HCT116 (cell line): ENCODE results near the gene CDH11. TPM values are rescaled to one million over a fixed set of nuclear protein-coding genes. Genes with fewer than 3 reads are reported as not detected.

Experiments
- ATAC-seq: fragments of 200-7000 bp; cut with Tn5 transposase; 2 replicates; pipeline ENCODE4 v1.9.1; 2020; ENCODE audit warnings: mild to moderate bottlenecking, moderate library complexity
- BruUV-seq: library from RNA; stranded (reverse); fragments of 400-500 nt; replicated peaks from 2 replicates; lab custom pipeline; 2021; lab: Mats Ljungman, UMichigan
- CTCF ChIA-PET: fragments of 300-600 bp; sonication (Branson Sonifier 250); formaldehyde crosslinking; loops from one replicate; lab custom pipeline; 2021; ENCODE audit warnings: antibody characterized with exemption; lab: Charles Lee
- POLR2A ChIA-PET: fragments of 300-600, 350-600 bp; sonication (Branson Sonifier 250); formaldehyde crosslinking; loops from one replicate; lab custom pipeline; 2021; ENCODE audit warnings: antibody characterized with exemption; lab: Charles Lee
- RAD21 ChIA-PET, 2 experiments: fragments of 300-600 bp; sonication (Branson Sonifier 250); formaldehyde crosslinking; loops; one replicate each; lab custom pipeline; 2023; ENCODE audit warnings: low total read pairs in 2 of 2; ENCODE audit not compliant: uncharacterized antibody in 2 of 2, unreplicated experiment in 2 of 2, low non-redundant PET in 1 of 2; lab: Charles Lee
- DNase-seq: peaks from one replicate; pipeline ENCODE4 v3.0.0-alpha.2; 2010; ENCODE audit warnings: low read depth, low spot score
- H2AFZ ChIP-seq: fragments of 200-600 bp; shearing (Covaris generic), sonication (generic); 2 replicates; pipeline ENCODE4 v1.6.1; 2017; ENCODE audit warnings: low read depth, mixed run types, mixed read lengths, antibody characterized with exemption, low read length; ENCODE audit not compliant: poor library complexity, severe bottlenecking
- H3K27ac ChIP-seq: 2 replicates; pipeline ENCODE4 v1.5.1; 2012; ENCODE audit warnings: low read depth, low read length
- H3K27me3 ChIP-seq: fragments of 200-600 bp; sonication (generic); 2 replicates; pipeline ENCODE4 v1.6.1; 2016; ENCODE audit warnings: mixed run types, low read length, mixed read lengths; ENCODE audit not compliant: insufficient read depth
- H3K36me3 ChIP-seq, 2 experiments: fragments of 200-500 bp in 1 of 2; fragments of 200-600 bp in 1 of 2; sonication (Bioruptor generic) in 1 of 2; sonication (generic) in 1 of 2; 2 replicates each; pipeline versions ENCODE4 v1.5.1 to v1.6.1; 2014 to 2016; ENCODE audit warnings: low read length in 2 of 2, inconsistent platforms in 1 of 2, mixed read lengths in 1 of 2, mixed run types in 1 of 2; ENCODE audit not compliant: insufficient read depth in 2 of 2, control insufficient read depth in 1 of 2
- H3K4me1 ChIP-seq, 2 experiments: fragments of 200-600 bp in 1 of 2; sonication (generic) in 1 of 2; 2 replicates each; pipeline versions ENCODE4 v1.5.1 to v1.6.1; 2012 to 2017; ENCODE audit warnings: low read length in 2 of 2, inconsistent platforms in 1 of 2, mild to moderate bottlenecking in 1 of 2, mixed read lengths in 1 of 2, mixed run types in 1 of 2, moderate library complexity in 1 of 2; ENCODE audit not compliant: insufficient read depth in 2 of 2, control insufficient read depth in 1 of 2
- H3K4me2 ChIP-seq: fragments of 200-600 bp; sonication (generic); 2 replicates; pipeline ENCODE4 v1.6.1; 2017; ENCODE audit warnings: mixed run types, low read length, mixed read lengths
- H3K4me3 ChIP-seq, 2 experiments: fragments of 200-600 bp in 1 of 2; sonication (generic) in 1 of 2; replicated peaks in 1 of 2; 2 replicates each; pipeline ENCODE4 v1.5.1; 2011 to 2016; ENCODE audit warnings: low read length in 2 of 2, control low read depth in 1 of 2, low read depth in 1 of 2, mild to moderate bottlenecking in 1 of 2, mixed read lengths in 1 of 2, mixed run types in 1 of 2
- H3K79me2 ChIP-seq: fragments of 200-600 bp; sonication (generic); 2 replicates; pipeline ENCODE4 v1.6.1; 2017; ENCODE audit warnings: mild to moderate bottlenecking, mixed run types, low read length, moderate library complexity, mixed read lengths; ENCODE audit not compliant: insufficient read depth
- H3K9ac ChIP-seq: fragments of 200-600 bp; sonication (generic); 2 replicates; pipeline ENCODE4 v1.6.1; 2016; ENCODE audit warnings: low read length, mixed read lengths
- H3K9me2 ChIP-seq: fragments of 200-600 bp; sonication (generic), shearing (Covaris generic); 2 replicates; pipeline ENCODE4 v1.6.1; 2017; ENCODE audit warnings: mixed run types, mild to moderate bottlenecking, moderate library complexity; ENCODE audit not compliant: insufficient read depth
- H3K9me3 ChIP-seq, 2 experiments: fragments of 200-500 bp in 1 of 2; fragments of 200-600 bp in 1 of 2; sonication (Bioruptor generic) in 1 of 2; sonication (generic) in 1 of 2; 2 replicates each; pipeline ENCODE4 v1.6.1; 2014 to 2017; ENCODE audit warnings: low read length in 2 of 2, mixed read lengths in 2 of 2, inconsistent platforms in 1 of 2, low read depth in 1 of 2, mild to moderate bottlenecking in 1 of 2, mixed run types in 1 of 2, moderate library complexity in 1 of 2; ENCODE audit not compliant: control insufficient read depth in 1 of 2, insufficient read depth in 1 of 2
- H4K20me1 ChIP-seq: fragments of 200-600 bp; sonication (generic), shearing (Covaris generic); 2 replicates; pipeline ENCODE4 v1.6.1; 2017; ENCODE audit warnings: mixed run types, mild to moderate bottlenecking, moderate library complexity; ENCODE audit not compliant: insufficient read depth
- CEBPB ChIP-seq: IDR thresholded peaks from 2 replicates; pipeline ENCODE4 v1.6.1; 2012; ENCODE audit warnings: low read depth
- EGR1 ChIP-seq: IDR thresholded peaks from 2 replicates; pipeline ENCODE4 v1.6.1; 2012; ENCODE audit warnings: low read depth
- ELF1 ChIP-seq: IDR thresholded peaks from 2 replicates; pipeline ENCODE4 v1.6.1; 2012; ENCODE audit warnings: low read depth, borderline replicate concordance
- EZH2 ChIP-seq: fragments of 200-600 bp; sonication (generic); IDR thresholded peaks from 2 replicates; pipeline ENCODE4 v1.6.1; 2017; ENCODE audit warnings: antibody characterized with exemption, mixed run types
- FOSL1 ChIP-seq: IDR thresholded peaks from 2 replicates; pipeline ENCODE4 v1.6.1; 2012; ENCODE audit warnings: low read depth
- POLR2AphosphoS5 ChIP-seq: IDR thresholded peaks from 2 replicates; pipeline ENCODE4 v1.6.1; 2011; ENCODE audit warnings: mild to moderate bottlenecking, low read depth, low read length, moderate library complexity
- RAD21 ChIP-seq: IDR thresholded peaks from 2 replicates; pipeline ENCODE4 v1.6.1; 2012; ENCODE audit warnings: low read depth, mild to moderate bottlenecking
- SIN3A ChIP-seq: IDR thresholded peaks from 2 replicates; pipeline ENCODE4 v1.6.1; 2012; ENCODE audit warnings: low read depth
- YY1 ChIP-seq: IDR thresholded peaks from 2 replicates; pipeline ENCODE4 v1.6.1; 2011; ENCODE audit warnings: low read length, low read depth, moderate library complexity, mild to moderate bottlenecking; ENCODE audit not compliant: insufficient replicate concordance; ENCODE audit errors: extremely low read depth
- ZFX ChIP-seq: fragments of 450-650 bp; IDR thresholded peaks from 2 replicates; pipeline ENCODE4 v1.6.1; 2017
- ZNF274 ChIP-seq: fragments of 200-500 bp; sonication (Bioruptor generic); IDR thresholded peaks from 2 replicates; pipeline ENCODE4 v1.6.1; 2014; ENCODE audit warnings: mild to moderate bottlenecking, low read depth, low read length, inconsistent platforms
- intact Hi-C: fragments of 100-400 bp; cut with micrococcal nuclease; formaldehyde crosslinking; loops from 2 replicates; pipeline ENCODE4 v1.10.0; 2022
- total RNA-seq: library from RNA; stranded (reverse); gene quantifications from one replicate; pipeline ENCODE4 v1.2.1, GENCODE V29; 2021; ENCODE audit not compliant: unreplicated experiment
- TF ChIP-seq, protein P1 (sequence below), 3 experiments: fragments of 200-600 bp in 1 of 3; sonication (generic) in 1 of 3; IDR thresholded peaks in 2 of 3; conservative IDR thresholded peaks in 1 of 3; 2 replicates each; pipeline ENCODE4 v1.5.1; 2012 to 2017; ENCODE audit warnings: low read depth in 2 of 3, low read length in 2 of 3, antibody characterized with exemption in 1 of 3, borderline replicate concordance in 1 of 3, control low read depth in 1 of 3, mild to moderate bottlenecking in 1 of 3, mixed read lengths in 1 of 3, mixed run types in 1 of 3, moderate library complexity in 1 of 3; ENCODE audit not compliant: insufficient read depth in 1 of 3
- TF ChIP-seq, protein P2 (sequence below): IDR thresholded peaks from 2 replicates; pipeline ENCODE4 v1.6.1; 2012; ENCODE audit warnings: low read depth
- TF ChIP-seq, protein P3 (sequence below): IDR thresholded peaks from 2 replicates; pipeline ENCODE4 v1.6.1; 2012
- TF ChIP-seq, protein P4 (sequence below): IDR thresholded peaks from 2 replicates; pipeline ENCODE4 v1.6.1; 2012

The CDH11 gene
- total RNA-seq, 1 experiment from 2014 or later: 0.52 TPM

DNA sequence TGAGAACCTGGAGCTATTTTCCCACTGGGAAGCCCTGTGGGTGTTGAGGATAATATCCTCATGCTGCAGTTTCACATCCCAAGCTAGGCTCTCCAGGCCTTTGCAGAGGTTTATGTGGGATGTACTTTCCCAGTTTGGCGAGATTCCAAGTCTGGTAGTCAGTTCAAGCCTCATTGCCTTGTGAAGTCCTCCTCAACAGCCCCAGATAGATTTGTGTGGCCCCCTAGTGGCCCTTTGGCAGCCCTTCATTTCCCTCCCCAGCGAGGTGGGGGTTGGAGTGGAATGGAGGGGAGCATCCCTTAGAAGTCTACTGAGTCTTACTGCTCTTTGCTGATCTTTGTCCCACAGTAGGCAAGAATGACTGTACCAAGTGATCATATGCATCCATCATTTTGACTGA is 137.9 kb downstream of the CDH11 start:
- no peak for DNase-seq
- ATAC-seq: no peak
- intact Hi-C loops: no loop called here
- H3K4me2 ChIP-seq: no peak overlapping the region
- H3K27ac ChIP-seq: no peak overlapping the region
- no peaks in the 10 kb centered on the region for H3K9me2 ChIP-seq
- RAD21 ChIA-PET: no interaction called here
- H4K20me1 ChIP-seq: no peaks in the 10 kb centered on the region
- peaks cover 12 to 32% of the 10 kb centered on the region in 2 experiments; a peak in 2 of 4 replicates for H3K9me3 ChIP-seq
- H3K36me3 ChIP-seq: no peaks in the 10 kb centered on the region
- TF ChIP-seq POLR2AphosphoS5 (no peak), EGR1 (no peak), RAD21 (no peak), FOSL1 (no peak), YY1 (no peak), ELF1 (no peak), ZFX (no peak), ZNF274 (no peak), CEBPB (no peak), SIN3A (no peak), EZH2 (no peak)
- TF ChIP-seq, protein P1, sequence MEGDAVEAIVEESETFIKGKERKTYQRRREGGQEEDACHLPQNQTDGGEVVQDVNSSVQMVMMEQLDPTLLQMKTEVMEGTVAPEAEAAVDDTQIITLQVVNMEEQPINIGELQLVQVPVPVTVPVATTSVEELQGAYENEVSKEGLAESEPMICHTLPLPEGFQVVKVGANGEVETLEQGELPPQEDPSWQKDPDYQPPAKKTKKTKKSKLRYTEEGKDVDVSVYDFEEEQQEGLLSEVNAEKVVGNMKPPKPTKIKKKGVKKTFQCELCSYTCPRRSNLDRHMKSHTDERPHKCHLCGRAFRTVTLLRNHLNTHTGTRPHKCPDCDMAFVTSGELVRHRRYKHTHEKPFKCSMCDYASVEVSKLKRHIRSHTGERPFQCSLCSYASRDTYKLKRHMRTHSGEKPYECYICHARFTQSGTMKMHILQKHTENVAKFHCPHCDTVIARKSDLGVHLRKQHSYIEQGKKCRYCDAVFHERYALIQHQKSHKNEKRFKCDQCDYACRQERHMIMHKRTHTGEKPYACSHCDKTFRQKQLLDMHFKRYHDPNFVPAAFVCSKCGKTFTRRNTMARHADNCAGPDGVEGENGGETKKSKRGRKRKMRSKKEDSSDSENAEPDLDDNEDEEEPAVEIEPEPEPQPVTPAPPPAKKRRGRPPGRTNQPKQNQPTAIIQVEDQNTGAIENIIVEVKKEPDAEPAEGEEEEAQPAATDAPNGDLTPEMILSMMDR (IDR thresholded peaks at IDR 0.05 in 2 of 3, conservative IDR thresholded peaks at IDR 0.05 in 1 of 3; ENCODE audit: borderline replicate concordance in 1 of 3, insufficient read depth in 1 of 3, low read depth in 2 of 3, low read length in 2 of 3): no peak; a peak in 1 of 6 replicates
- TF ChIP-seq, protein P2, sequence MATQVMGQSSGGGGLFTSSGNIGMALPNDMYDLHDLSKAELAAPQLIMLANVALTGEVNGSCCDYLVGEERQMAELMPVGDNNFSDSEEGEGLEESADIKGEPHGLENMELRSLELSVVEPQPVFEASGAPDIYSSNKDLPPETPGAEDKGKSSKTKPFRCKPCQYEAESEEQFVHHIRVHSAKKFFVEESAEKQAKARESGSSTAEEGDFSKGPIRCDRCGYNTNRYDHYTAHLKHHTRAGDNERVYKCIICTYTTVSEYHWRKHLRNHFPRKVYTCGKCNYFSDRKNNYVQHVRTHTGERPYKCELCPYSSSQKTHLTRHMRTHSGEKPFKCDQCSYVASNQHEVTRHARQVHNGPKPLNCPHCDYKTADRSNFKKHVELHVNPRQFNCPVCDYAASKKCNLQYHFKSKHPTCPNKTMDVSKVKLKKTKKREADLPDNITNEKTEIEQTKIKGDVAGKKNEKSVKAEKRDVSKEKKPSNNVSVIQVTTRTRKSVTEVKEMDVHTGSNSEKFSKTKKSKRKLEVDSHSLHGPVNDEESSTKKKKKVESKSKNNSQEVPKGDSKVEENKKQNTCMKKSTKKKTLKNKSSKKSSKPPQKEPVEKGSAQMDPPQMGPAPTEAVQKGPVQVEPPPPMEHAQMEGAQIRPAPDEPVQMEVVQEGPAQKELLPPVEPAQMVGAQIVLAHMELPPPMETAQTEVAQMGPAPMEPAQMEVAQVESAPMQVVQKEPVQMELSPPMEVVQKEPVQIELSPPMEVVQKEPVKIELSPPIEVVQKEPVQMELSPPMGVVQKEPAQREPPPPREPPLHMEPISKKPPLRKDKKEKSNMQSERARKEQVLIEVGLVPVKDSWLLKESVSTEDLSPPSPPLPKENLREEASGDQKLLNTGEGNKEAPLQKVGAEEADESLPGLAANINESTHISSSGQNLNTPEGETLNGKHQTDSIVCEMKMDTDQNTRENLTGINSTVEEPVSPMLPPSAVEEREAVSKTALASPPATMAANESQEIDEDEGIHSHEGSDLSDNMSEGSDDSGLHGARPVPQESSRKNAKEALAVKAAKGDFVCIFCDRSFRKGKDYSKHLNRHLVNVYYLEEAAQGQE: no peak
- TF ChIP-seq, protein P3, sequence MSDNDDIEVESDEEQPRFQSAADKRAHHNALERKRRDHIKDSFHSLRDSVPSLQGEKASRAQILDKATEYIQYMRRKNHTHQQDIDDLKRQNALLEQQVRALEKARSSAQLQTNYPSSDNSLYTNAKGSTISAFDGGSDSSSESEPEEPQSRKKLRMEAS: no peak
- TF ChIP-seq, protein P4, sequence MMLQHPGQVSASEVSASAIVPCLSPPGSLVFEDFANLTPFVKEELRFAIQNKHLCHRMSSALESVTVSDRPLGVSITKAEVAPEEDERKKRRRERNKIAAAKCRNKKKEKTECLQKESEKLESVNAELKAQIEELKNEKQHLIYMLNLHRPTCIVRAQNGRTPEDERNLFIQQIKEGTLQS: no peak
- H2AFZ ChIP-seq: no peak overlapping the region
- no peak overlapping the region for H3K4me3 ChIP-seq
- no peaks in the 10 kb centered on the region for H3K27me3 ChIP-seq
- POLR2A ChIA-PET: no interaction called here
- H3K4me1 ChIP-seq: no peaks in the 10 kb centered on the region
- H3K79me2 ChIP-seq: no peaks in the 10 kb centered on the region
- no peak overlapping the region for H3K9ac ChIP-seq
- CTCF ChIA-PET: no interaction called here
- no TSS peak for BruUV-seq
